Measurements from ENCODE around the gene OSM. TPM values are rescaled to one million over a fixed set of nuclear protein-coding genes. Genes with fewer than 3 reads are reported as not detected.
A peak's percentile ranks its signal among the peaks of the same experiment; 100 is the strongest.

OSM gene
- total RNA-seq, 1 donor from 2014 or later = not detected

GRCh38 chr22:30294830-30295229, 28.2 kb upstream of the OSM start:
- Mint-ChIP-seq H3K4me3 (ENCODE audit: unreplicated experiment) (no peak overlapping the region), H3K36me3 (ENCODE audit: low read depth, unreplicated experiment) (peaks cover 16% of the 10 kb centered on the region), H3K27ac (ENCODE audit: unreplicated experiment) (no peak overlapping the region), H3K27me3 (ENCODE audit: unreplicated experiment) (peaks cover 2% of the 10 kb centered on the region), H3K4me1 (ENCODE audit: unreplicated experiment) (peaks cover 10% of the 10 kb centered on the region), H3K9me3 (ENCODE audit: unreplicated experiment) (no peaks in the 10 kb centered on the region)
- no peak for DNase-seq (ENCODE audit: low spot score)
- no peak for TF ChIP-seq CTCF (IDR thresholded peaks at IDR 0.05; ENCODE audit: unreplicated experiment)

- peaks cover 16% of the 10 kb centered on the region for H3K36me3 Mint-ChIP-seq (ENCODE audit: low read depth, unreplicated experiment)
- TF ChIP-seq CTCF (IDR thresholded peaks at IDR 0.05; ENCODE audit: unreplicated experiment) = no peak
- H3K4me1 Mint-ChIP-seq (ENCODE audit: unreplicated experiment) = peaks cover 10% of the 10 kb centered on the region
- DNase-seq (ENCODE audit: low spot score) = no peak
- no peaks in the 10 kb centered on the region for H3K9me3 Mint-ChIP-seq (ENCODE audit: unreplicated experiment)
- no peak overlapping the region for H3K27ac Mint-ChIP-seq (ENCODE audit: unreplicated experiment)
- peaks cover 2% of the 10 kb centered on the region for H3K27me3 Mint-ChIP-seq (ENCODE audit: unreplicated experiment)
- H3K4me3 Mint-ChIP-seq (ENCODE audit: unreplicated experiment) = peak overlapping the region; percentile 31
Measured at GRCh38 chr22:30294066-30294465, 27.4 kb upstream of the OSM start.

GRCh38 chr22:30293026-30293425, 26.4 kb upstream of the OSM start:
- TF ChIP-seq CTCF (IDR thresholded peaks at IDR 0.05; ENCODE audit: unreplicated experiment) = no peak
- H3K27ac Mint-ChIP-seq (ENCODE audit: unreplicated experiment) = no peak overlapping the region

GRCh38 chr22:30292069-30292970, 25.7 kb upstream of the OSM start:
- H3K36me3 Mint-ChIP-seq (ENCODE audit: low read depth, unreplicated experiment) = peaks cover 16% of the 10 kb centered on the region
- H3K27ac Mint-ChIP-seq (ENCODE audit: unreplicated experiment) = no peak overlapping the region
- H3K9me3 Mint-ChIP-seq (ENCODE audit: unreplicated experiment) = no peaks in the 10 kb centered on the region
- TF ChIP-seq CTCF (IDR thresholded peaks at IDR 0.05; ENCODE audit: unreplicated experiment) = no peak
- H3K27me3 Mint-ChIP-seq (ENCODE audit: unreplicated experiment) = peaks cover 2% of the 10 kb centered on the region
- peaks cover 10% of the 10 kb centered on the region for H3K4me1 Mint-ChIP-seq (ENCODE audit: unreplicated experiment)
- DNase-seq (ENCODE audit: low spot score) = no peak
- no peak overlapping the region for H3K4me3 Mint-ChIP-seq (ENCODE audit: unreplicated experiment)

More at GRCh38 chr22:30293026-30293425, 26.4 kb upstream of the OSM start:
- no peak overlapping the region for H3K4me3 Mint-ChIP-seq (ENCODE audit: unreplicated experiment)
- H3K9me3 Mint-ChIP-seq (ENCODE audit: unreplicated experiment) = no peaks in the 10 kb centered on the region
- DNase-seq (ENCODE audit: low spot score) = no peak
- H3K27me3 Mint-ChIP-seq (ENCODE audit: unreplicated experiment) = peaks cover 2% of the 10 kb centered on the region
- H3K4me1 Mint-ChIP-seq (ENCODE audit: unreplicated experiment) = peaks cover 10% of the 10 kb centered on the region
- H3K36me3 Mint-ChIP-seq (ENCODE audit: low read depth, unreplicated experiment) = peaks cover 16% of the 10 kb centered on the region

Measured in endothelial cell (in vitro differentiated cells).